ENCODE measurements around the gene C5orf47.

GRCh38 chr5:174003795-174004194, 14.8 kb downstream of the C5orf47 start:
- TF ChIP-seq CTCF (conservative IDR thresholded peaks at IDR 0.05 in 1 of 2, IDR thresholded peaks at IDR 0.05 in 1 of 2; ENCODE audit: extremely low read depth in 1 of 2, insufficient read depth in 1 of 2, low read depth in 1 of 2, low read length in 2 of 2): no peak
- TF ChIP-seq EZH2 (IDR thresholded peaks at IDR 0.05; ENCODE audit: borderline replicate concordance, low read length): no peak

All from mammary epithelial cell (primary cell).